HepG2 (cell line): Measurements from ENCODE around the gene UGT3A2. TPM values are rescaled to one million over a fixed set of nuclear protein-coding genes. Genes with fewer than 3 reads are reported as not detected.

Source experiments
- ATAC-seq: fragments of 200-7000 bp; cut with Tn5 transposase; 3 replicates; pipeline ENCODE4 v1.9.1; 2020; ENCODE audit warnings: mild to moderate bottlenecking, moderate library complexity
- BruUV-seq: library from RNA; stranded (reverse); fragments of 400-500 nt; replicated peaks from 2 replicates; lab custom pipeline; 2021; lab: Mats Ljungman, UMichigan
- CTCF ChIA-PET: fragments of 300-600 bp; formaldehyde crosslinking; extraction: SDS; loops from one replicate; lab custom pipeline; 2021; ENCODE audit warnings: low total read pairs, inconsistent platforms, low intra/inter-chr PET ratio; lab: Yijun Ruan, JAX
- POLR2A ChIA-PET: fragments of 350-600 bp; sonication (Branson Sonifier 250); formaldehyde crosslinking; loops from one replicate; lab custom pipeline; 2020; ENCODE audit warnings: antibody characterized with exemption, inconsistent platforms; lab: Yijun Ruan, JAX
- DNase-seq: peaks from one replicate; pipeline ENCODE4 v3.0.0-alpha.2; 2015; ENCODE audit warnings: low spot score
- FAIRE-seq: peaks from 3 replicates; lab custom pipeline; 2011; peaks lifted over from hg19 to GRCh38; lab: Jason Lieb, UNC
- H2AFZ ChIP-seq: one replicate; pipeline ENCODE4 v1.6.1; 2011; ENCODE audit warnings: low read length, inconsistent platforms
- H3K27ac ChIP-seq: fragments of 300-600 bp; 3 replicates; pipeline ENCODE4 v1.8.0; 2011; ENCODE audit warnings: mixed run types, mild to moderate bottlenecking, mixed read lengths, low read length, inconsistent platforms; ENCODE audit not compliant: insufficient read depth; ENCODE audit errors: extremely low read length
- H3K27me3 ChIP-seq, 2 experiments: fragments of 200-600 bp in 1 of 2; 2 replicates in 1 of 2; 3 replicates in 1 of 2; pipeline versions ENCODE4 v1.6.0 to v1.8.0; 2011; ENCODE audit warnings: low read length in 2 of 2, mild to moderate bottlenecking in 2 of 2, moderate library complexity in 2 of 2, inconsistent platforms in 1 of 2; ENCODE audit not compliant: insufficient read depth in 2 of 2, control insufficient read depth in 1 of 2
- H3K36me3 ChIP-seq, 2 experiments: fragments of 200-600 bp in 1 of 2; replicated peaks in 1 of 2; 2 replicates in 1 of 2; 3 replicates in 1 of 2; pipeline versions ENCODE4 v1.5.1 to v1.8.0; 2011; ENCODE audit warnings: low read length in 2 of 2, inconsistent platforms in 1 of 2; ENCODE audit not compliant: insufficient read depth in 2 of 2, control insufficient read depth in 1 of 2
- H3K4me1 ChIP-seq: 2 replicates; pipeline ENCODE4 v1.5.1; 2012; ENCODE audit warnings: low read length, inconsistent platforms; ENCODE audit not compliant: insufficient read depth
- H3K4me2 ChIP-seq: 2 replicates; pipeline ENCODE4 v1.6.0; 2011; ENCODE audit warnings: low read depth, low read length, inconsistent platforms
- H3K4me3 ChIP-seq, 3 experiments: fragments of 200-600 bp in 1 of 3; sonication (generic), shearing (Covaris generic) in 1 of 3; replicated peaks in 1 of 3; 2 replicates each; pipeline ENCODE4 v1.5.1; 2011 to 2016; ENCODE audit warnings: low read length in 3 of 3, inconsistent platforms in 2 of 3, low read depth in 2 of 3, mild to moderate bottlenecking in 2 of 3, control low read depth in 1 of 3, mixed read lengths in 1 of 3; ENCODE audit not compliant: insufficient read depth in 1 of 3
- H3K79me2 ChIP-seq: one replicate; pipeline ENCODE4 v1.6.1; 2011; ENCODE audit warnings: low read length, inconsistent platforms; ENCODE audit not compliant: insufficient read depth
- H3K9ac ChIP-seq: 2 replicates; pipeline ENCODE4 v1.6.0; 2011; ENCODE audit warnings: mild to moderate bottlenecking, low read depth, low read length, inconsistent platforms; ENCODE audit not compliant: insufficient read depth
- H3K9me3 ChIP-seq: 2 replicates; pipeline ENCODE4 v1.5.1; 2012; ENCODE audit warnings: mild to moderate bottlenecking, low read length
- H4K20me1 ChIP-seq: 2 replicates; pipeline ENCODE4 v1.6.0; 2011; ENCODE audit warnings: inconsistent platforms, mild to moderate bottlenecking, low read length, moderate library complexity; ENCODE audit not compliant: insufficient read depth
- ARNT2 ChIP-seq: sonication (generic); formaldehyde crosslinking; IDR thresholded peaks from 2 replicates; pipeline ENCODE4 v1.8.0; 2022; ENCODE audit warnings: mild to moderate bottlenecking, low read depth, missing genetic modification reagents, moderate library complexity
- EHMT2 ChIP-seq: fragments of 200-600 bp; sonication (generic); IDR thresholded peaks from 2 replicates; pipeline ENCODE4 v1.7.0; 2017; ENCODE audit warnings: antibody characterized with exemption, low read depth, low read length, borderline replicate concordance
- HNRNPK ChIP-seq: fragments of 200-400 bp; formaldehyde crosslinking; IDR thresholded peaks from 2 replicates; pipeline ENCODE4 v1.6.1; 2018; ENCODE audit warnings: low read length, low read depth, moderate library complexity, mild to moderate bottlenecking; ENCODE audit not compliant: poor library complexity, severe bottlenecking
- MED1 ChIP-seq: sonication (generic); formaldehyde crosslinking; IDR thresholded peaks from 2 replicates; pipeline ENCODE4 v1.4.0; 2020; ENCODE audit warnings: missing genetic modification reagents
- RXRA ChIP-seq: sonication (generic); formaldehyde crosslinking; IDR thresholded peaks from 2 replicates; pipeline ENCODE4 v1.5.1; 2020; ENCODE audit warnings: missing genetic modification reagents
- SRY ChIP-seq: sonication (generic); formaldehyde crosslinking; IDR thresholded peaks from 2 replicates; pipeline ENCODE4 v1.8.0; 2022; ENCODE audit warnings: mild to moderate bottlenecking, missing genetic modification reagents
- ZNF230 ChIP-seq: sonication (generic); formaldehyde crosslinking; IDR thresholded peaks from 2 replicates; pipeline ENCODE4 v1.4.0; 2020; ENCODE audit warnings: mild to moderate bottlenecking, missing genetic modification reagents
- ZNF562 ChIP-seq: sonication (generic); formaldehyde crosslinking; IDR thresholded peaks from 2 replicates; pipeline ENCODE4 v1.8.0; 2022; ENCODE audit warnings: missing genetic modification reagents, borderline replicate concordance
- WGBS: methylation state at CpG from one replicate; pipeline ENCODE4 v1.1.6; 2017; ENCODE audit warnings: low lambda C conversion rate; 5-methylcytosine and 5-hydroxymethylcytosine counted together
- in situ Hi-C: cut with HindIII; loops from 2 replicates; pipeline ENCODE4 v1.10.0; 2017; ENCODE audit warnings: low pct_unique_long_range_greater_than_20kb; ENCODE audit not compliant: extremely low pct_ligation_motif_present
- intact Hi-C: fragments of 100-400 bp; cut with micrococcal nuclease; formaldehyde crosslinking; loops from one replicate; pipeline ENCODE4 v1.10.0; 2022; ENCODE audit not compliant: unreplicated experiment
- polyA plus RNA-seq, 8 experiments: library from polyadenylated mRNA; depleted of rRNA in 3 of 8; stranded (reverse) in 7 of 8; unstranded in 1 of 8; fragments of >200 nt; fragmentation: Illumina TruSeq in 4 of 8; extraction: Trizol in 4 of 8; gene quantifications; 2 replicates each; pipeline versions ENCODE4 v1.2.1 to v1.2.3, GENCODE V29; 2011 to 2016; ENCODE audit warnings: low read depth in 4 of 8, missing spikeins in 1 of 8, mixed read lengths in 1 of 8; ENCODE audit not compliant: insufficient read depth in 1 of 8
- total RNA-seq, 5 experiments: library from RNA; depleted of rRNA; stranded (reverse); fragments of >200 nt; fragmentation: Illumina TruSeq; extraction: Trizol; gene quantifications; 2 replicates each; pipeline ENCODE4 v1.2.3, GENCODE V29; 2016; ENCODE audit warnings: low read depth in 1 of 5
- TF ChIP-seq, protein P1 (sequence below): sonication (generic); formaldehyde crosslinking; IDR thresholded peaks from 2 replicates; pipeline ENCODE4 v1.9.0; 2021; ENCODE audit warnings: mild to moderate bottlenecking, missing genetic modification reagents
- TF ChIP-seq, protein P2 (sequence below): sonication (generic); formaldehyde crosslinking; IDR thresholded peaks from 2 replicates; pipeline ENCODE4 v1.4.0; 2020; ENCODE audit warnings: missing genetic modification reagents
- TF ChIP-seq, protein P3 (sequence below): sonication (generic); formaldehyde crosslinking; IDR thresholded peaks from 2 replicates; pipeline ENCODE4 v1.5.0; 2020; ENCODE audit warnings: missing genetic modification reagents, mild to moderate bottlenecking, borderline replicate concordance

UGT3A2 gene
- total and polyA plus RNA-seq, 2 of the 13 experiments (the other 11 are each of a cell fraction or from before 2014, with no cell fraction given), result not detected

DNA sequence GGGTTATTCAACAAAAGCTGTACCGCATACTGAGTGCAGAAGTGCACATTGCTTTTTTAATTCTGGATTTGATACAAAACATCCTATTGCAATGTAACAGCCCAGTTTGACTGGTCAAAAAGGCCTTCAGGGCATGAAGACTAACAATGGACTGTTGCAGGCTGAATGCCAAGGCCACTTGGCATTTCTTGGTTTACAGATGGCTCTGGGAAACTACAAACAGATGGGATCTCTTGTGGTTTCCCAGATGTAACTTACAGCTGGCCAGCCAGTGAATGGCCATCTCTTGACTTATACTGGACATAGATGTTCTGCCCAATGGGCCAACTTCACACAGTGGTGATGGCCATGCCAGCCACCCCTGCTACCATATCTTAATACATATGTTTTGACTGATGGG, 36.8 kb downstream of the UGT3A2 start:
- in situ Hi-C loops, result no loop called here
- Histone ChIP-seq H3K36me3 (no peaks in the 10 kb centered on the region), H3K27me3 (no peaks in the 10 kb centered on the region; a peak in 1 of 5 replicates), H3K27ac (no peak overlapping the region), H2AFZ (no peak overlapping the region), H4K20me1 (no peaks in the 10 kb centered on the region), H3K79me2 (no peaks in the 10 kb centered on the region), H3K4me3 (no peak overlapping the region), H3K4me1 (no peaks in the 10 kb centered on the region), H3K9ac (no peak overlapping the region), H3K9me3 (no peaks in the 10 kb centered on the region), H3K4me2 (no peak overlapping the region)
- intact Hi-C loops, result no loop called here
- no TSS peak for BruUV-seq
- WGBS, result 0% methylated on average over 1 of the region's 1 CpG
- ATAC-seq, result no peak
- no peak for FAIRE-seq
- TF ChIP-seq RXRA (CRISPR knock-in tag) (no peak), ARNT2 (CRISPR knock-in tag) (no peak), ZNF562 (CRISPR knock-in tag) (no peak), MED1 (CRISPR knock-in tag) (no peak), EHMT2 (no peak), SRY (no peak), ZNF230 (CRISPR knock-in tag) (no peak), HNRNPK (no peak)
- TF ChIP-seq, protein P1, sequence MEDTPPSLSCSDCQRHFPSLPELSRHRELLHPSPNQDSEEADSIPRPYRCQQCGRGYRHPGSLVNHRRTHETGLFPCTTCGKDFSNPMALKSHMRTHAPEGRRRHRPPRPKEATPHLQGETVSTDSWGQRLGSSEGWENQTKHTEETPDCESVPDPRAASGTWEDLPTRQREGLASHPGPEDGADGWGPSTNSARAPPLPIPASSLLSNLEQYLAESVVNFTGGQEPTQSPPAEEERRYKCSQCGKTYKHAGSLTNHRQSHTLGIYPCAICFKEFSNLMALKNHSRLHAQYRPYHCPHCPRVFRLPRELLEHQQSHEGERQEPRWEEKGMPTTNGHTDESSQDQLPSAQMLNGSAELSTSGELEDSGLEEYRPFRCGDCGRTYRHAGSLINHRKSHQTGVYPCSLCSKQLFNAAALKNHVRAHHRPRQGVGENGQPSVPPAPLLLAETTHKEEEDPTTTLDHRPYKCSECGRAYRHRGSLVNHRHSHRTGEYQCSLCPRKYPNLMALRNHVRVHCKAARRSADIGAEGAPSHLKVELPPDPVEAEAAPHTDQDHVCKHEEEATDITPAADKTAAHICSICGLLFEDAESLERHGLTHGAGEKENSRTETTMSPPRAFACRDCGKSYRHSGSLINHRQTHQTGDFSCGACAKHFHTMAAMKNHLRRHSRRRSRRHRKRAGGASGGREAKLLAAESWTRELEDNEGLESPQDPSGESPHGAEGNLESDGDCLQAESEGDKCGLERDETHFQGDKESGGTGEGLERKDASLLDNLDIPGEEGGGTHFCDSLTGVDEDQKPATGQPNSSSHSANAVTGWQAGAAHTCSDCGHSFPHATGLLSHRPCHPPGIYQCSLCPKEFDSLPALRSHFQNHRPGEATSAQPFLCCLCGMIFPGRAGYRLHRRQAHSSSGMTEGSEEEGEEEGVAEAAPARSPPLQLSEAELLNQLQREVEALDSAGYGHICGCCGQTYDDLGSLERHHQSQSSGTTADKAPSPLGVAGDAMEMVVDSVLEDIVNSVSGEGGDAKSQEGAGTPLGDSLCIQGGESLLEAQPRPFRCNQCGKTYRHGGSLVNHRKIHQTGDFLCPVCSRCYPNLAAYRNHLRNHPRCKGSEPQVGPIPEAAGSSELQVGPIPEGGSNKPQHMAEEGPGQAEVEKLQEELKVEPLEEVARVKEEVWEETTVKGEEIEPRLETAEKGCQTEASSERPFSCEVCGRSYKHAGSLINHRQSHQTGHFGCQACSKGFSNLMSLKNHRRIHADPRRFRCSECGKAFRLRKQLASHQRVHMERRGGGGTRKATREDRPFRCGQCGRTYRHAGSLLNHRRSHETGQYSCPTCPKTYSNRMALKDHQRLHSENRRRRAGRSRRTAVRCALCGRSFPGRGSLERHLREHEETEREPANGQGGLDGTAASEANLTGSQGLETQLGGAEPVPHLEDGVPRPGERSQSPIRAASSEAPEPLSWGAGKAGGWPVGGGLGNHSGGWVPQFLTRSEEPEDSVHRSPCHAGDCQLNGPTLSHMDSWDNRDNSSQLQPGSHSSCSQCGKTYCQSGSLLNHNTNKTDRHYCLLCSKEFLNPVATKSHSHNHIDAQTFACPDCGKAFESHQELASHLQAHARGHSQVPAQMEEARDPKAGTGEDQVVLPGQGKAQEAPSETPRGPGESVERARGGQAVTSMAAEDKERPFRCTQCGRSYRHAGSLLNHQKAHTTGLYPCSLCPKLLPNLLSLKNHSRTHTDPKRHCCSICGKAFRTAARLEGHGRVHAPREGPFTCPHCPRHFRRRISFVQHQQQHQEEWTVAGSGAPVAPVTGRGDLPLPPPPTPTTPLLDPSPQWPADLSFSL (CRISPR knock-in tag), result no peak
- TF ChIP-seq, protein P2, sequence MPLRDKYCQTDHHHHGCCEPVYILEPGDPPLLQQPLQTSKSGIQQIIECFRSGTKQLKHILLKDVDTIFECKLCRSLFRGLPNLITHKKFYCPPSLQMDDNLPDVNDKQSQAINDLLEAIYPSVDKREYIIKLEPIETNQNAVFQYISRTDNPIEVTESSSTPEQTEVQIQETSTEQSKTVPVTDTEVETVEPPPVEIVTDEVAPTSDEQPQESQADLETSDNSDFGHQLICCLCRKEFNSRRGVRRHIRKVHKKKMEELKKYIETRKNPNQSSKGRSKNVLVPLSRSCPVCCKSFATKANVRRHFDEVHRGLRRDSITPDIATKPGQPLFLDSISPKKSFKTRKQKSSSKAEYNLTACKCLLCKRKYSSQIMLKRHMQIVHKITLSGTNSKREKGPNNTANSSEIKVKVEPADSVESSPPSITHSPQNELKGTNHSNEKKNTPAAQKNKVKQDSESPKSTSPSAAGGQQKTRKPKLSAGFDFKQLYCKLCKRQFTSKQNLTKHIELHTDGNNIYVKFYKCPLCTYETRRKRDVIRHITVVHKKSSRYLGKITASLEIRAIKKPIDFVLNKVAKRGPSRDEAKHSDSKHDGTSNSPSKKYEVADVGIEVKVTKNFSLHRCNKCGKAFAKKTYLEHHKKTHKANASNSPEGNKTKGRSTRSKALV, result no peak
- TF ChIP-seq, protein P3, sequence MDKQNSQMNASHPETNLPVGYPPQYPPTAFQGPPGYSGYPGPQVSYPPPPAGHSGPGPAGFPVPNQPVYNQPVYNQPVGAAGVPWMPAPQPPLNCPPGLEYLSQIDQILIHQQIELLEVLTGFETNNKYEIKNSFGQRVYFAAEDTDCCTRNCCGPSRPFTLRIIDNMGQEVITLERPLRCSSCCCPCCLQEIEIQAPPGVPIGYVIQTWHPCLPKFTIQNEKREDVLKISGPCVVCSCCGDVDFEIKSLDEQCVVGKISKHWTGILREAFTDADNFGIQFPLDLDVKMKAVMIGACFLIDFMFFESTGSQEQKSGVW (CRISPR knock-in tag), result no peak
- no peak for DNase-seq
- POLR2A ChIA-PET, result no interaction called here
- CTCF ChIA-PET, result no interaction called here
